GM18868 (cell line): ENCODE results near the gene SPI1.

Experiments used
- ATAC-seq: cut with Tn5 transposase; IDR thresholded peaks from one replicate; pipeline ENCODE4 v1.9.1; 2021; ENCODE audit warnings: mild to moderate bottlenecking, moderate library complexity; ENCODE audit not compliant: unreplicated experiment

The SPI1 gene

GRCh38 chr11:47389577-47390421 is 11.5 kb upstream of the SPI1 start:
- no peak for ATAC-seq

- no peak for ATAC-seq
Observed at GRCh38 chr11:47388697-47389576, 10.6 kb upstream of the SPI1 start.

- ATAC-seq = no peak
Observed at GRCh38 chr11:47387944-47388696, 9.8 kb upstream of the SPI1 start.

- no peak for ATAC-seq
Observed at GRCh38 chr11:47384498-47384897, 6.2 kb upstream of the SPI1 start.

GRCh38 chr11:47383071-47383470 is 4.7 kb upstream of the SPI1 start:
- no peak for ATAC-seq

GRCh38 chr11:47380078-47380477 is 1.7 kb upstream of the SPI1 start:
- ATAC-seq = no peak

- no peak for ATAC-seq
Observed at GRCh38 chr11:47379317-47379716, 970 bp upstream of the SPI1 start.

GRCh38 chr11:47378836-47379170 is 456 bp upstream of the SPI1 start:
- no peak for ATAC-seq

GRCh38 chr11:47377571-47378009 is 757 bp downstream of the SPI1 start:
- no peak for ATAC-seq

- peak; percentile 30 for ATAC-seq
Observed at GRCh38 chr11:47376525-47377371, 1.6 kb downstream of the SPI1 start.

GRCh38 chr11:47376107-47376524 is 2.2 kb downstream of the SPI1 start:
- ATAC-seq = no peak

- no peak for ATAC-seq
Observed at GRCh38 chr11:47375546-47376085, 2.7 kb downstream of the SPI1 start.

- ATAC-seq = no peak
Observed at GRCh38 chr11:47375020-47375419, 3.3 kb downstream of the SPI1 start.

- no peak for ATAC-seq
Observed at GRCh38 chr11:47374720-47375019, 3.7 kb downstream of the SPI1 start.

- peak; percentile 35 for ATAC-seq
Observed at GRCh38 chr11:47373876-47374719, 4.2 kb downstream of the SPI1 start.

- no peak for ATAC-seq
Observed at GRCh38 chr11:47372422-47372821, 5.9 kb downstream of the SPI1 start.

GRCh38 chr11:47369676-47370075 is 8.7 kb downstream of the SPI1 start:
- no peak for ATAC-seq

- ATAC-seq = no peak
Observed at GRCh38 chr11:47366020-47366490, 12.3 kb downstream of the SPI1 start.

GRCh38 chr11:47361419-47361818 is 16.9 kb downstream of the SPI1 start:
- no peak for ATAC-seq
